ENCODE results near the gene GDF10. TPM values are rescaled to one million over a fixed set of nuclear protein-coding genes. Genes with fewer than 3 reads are reported as not detected.
A peak's percentile ranks its signal among the peaks of the same experiment; 100 is the strongest.

Gene GDF10
- total RNA-seq, 4 donors from 2014 or later = 1.3 to 1.4 TPM; not detected in 2

GRCh38 chr10:47339759-47340607 lies 40.0 kb downstream of the GDF10 start:
- no peak overlapping the region for H3K27ac ChIP-seq
- H3K36me3 ChIP-seq = no peaks in the 10 kb centered on the region
- peaks cover 10% of the 10 kb centered on the region for H3K27me3 ChIP-seq
- H3K4me1 ChIP-seq = no peaks in the 10 kb centered on the region
- TF ChIP-seq POLR2A (IDR thresholded peaks at IDR 0.05) = no peak
- TF ChIP-seq CTCF (IDR thresholded peaks at IDR 0.05) = no peak
- TF ChIP-seq EP300 (IDR thresholded peaks at IDR 0.05) = no peak
- TF ChIP-seq POLR2AphosphoS5 (IDR thresholded peaks at IDR 0.05) = no peak
- peak in 1 of 2 donors; percentile 70 for DNase-seq (ENCODE audit: low spot score in 2 of 2)
- 72% methylated on average over 12 of the region's 15 CpGs for WGBS
- H3K4me3 ChIP-seq = no peak overlapping the region
- no peaks in the 10 kb centered on the region for H3K9me3 ChIP-seq

GRCh38 chr10:47340608-47341170 lies 40.7 kb downstream of the GDF10 start:
- peak; percentile 69 to 78 for DNase-seq (ENCODE audit: low spot score in 2 of 2)
- TF ChIP-seq CTCF (IDR thresholded peaks at IDR 0.05) = peak; percentile 88 to 91
- no peak for TF ChIP-seq EP300 (IDR thresholded peaks at IDR 0.05)
- H3K9me3 ChIP-seq = no peaks in the 10 kb centered on the region
- no peak overlapping the region for H3K4me3 ChIP-seq
- H3K27ac ChIP-seq = no peak overlapping the region
- H3K36me3 ChIP-seq = no peaks in the 10 kb centered on the region
- WGBS = 72% methylated on average over 5 of the region's 5 CpGs
- peaks cover 6% of the 10 kb centered on the region for H3K27me3 ChIP-seq
- no peaks in the 10 kb centered on the region for H3K4me1 ChIP-seq

GRCh38 chr10:47344996-47345870 lies 45.2 kb downstream of the GDF10 start:
- Histone ChIP-seq H3K27me3 (no peaks in the 10 kb centered on the region), H3K4me1 (no peaks in the 10 kb centered on the region), H3K9me3 (no peaks in the 10 kb centered on the region), H3K36me3 (no peaks in the 10 kb centered on the region), H3K27ac (no peak overlapping the region), H3K4me3 (no peak overlapping the region)
- no peak for TF ChIP-seq POLR2A (IDR thresholded peaks at IDR 0.05)
- TF ChIP-seq EP300 (IDR thresholded peaks at IDR 0.05) = no peak
- no peak for TF ChIP-seq CTCF (IDR thresholded peaks at IDR 0.05)
- TF ChIP-seq POLR2AphosphoS5 (IDR thresholded peaks at IDR 0.05) = no peak
- WGBS = 84% methylated on average over 13 of the region's 13 CpGs
- DNase-seq (ENCODE audit: low spot score in 2 of 2) = peak; percentile 8 to 18

GRCh38 chr10:47346581-47347302 lies 46.7 kb downstream of the GDF10 start:
- Histone ChIP-seq H3K4me1 (no peaks in the 10 kb centered on the region), H3K4me3 (no peak overlapping the region), H3K27ac (no peak overlapping the region), H3K27me3 (no peaks in the 10 kb centered on the region), H3K36me3 (no peaks in the 10 kb centered on the region), H3K9me3 (no peaks in the 10 kb centered on the region)
- WGBS = 71% methylated on average over 13 of the region's 13 CpGs
- peak; percentile 39 to 65 for DNase-seq (ENCODE audit: low spot score in 2 of 2)
- TF ChIP-seq POLR2AphosphoS5 (IDR thresholded peaks at IDR 0.05) = no peak
- TF ChIP-seq POLR2A (IDR thresholded peaks at IDR 0.05) = no peak
- TF ChIP-seq EP300 (IDR thresholded peaks at IDR 0.05) = no peak
- no peak for TF ChIP-seq CTCF (IDR thresholded peaks at IDR 0.05)
